ENCODE measurements around the gene CISTR.
A peak's percentile ranks its signal among the peaks of the same experiment; 100 is the strongest.
"Not testable (repeated sequence)": the region's sequence is repeated elsewhere in the genome, so short reads cannot be mapped to it uniquely, and the experiment has no call there.

CISTR gene

DNA sequence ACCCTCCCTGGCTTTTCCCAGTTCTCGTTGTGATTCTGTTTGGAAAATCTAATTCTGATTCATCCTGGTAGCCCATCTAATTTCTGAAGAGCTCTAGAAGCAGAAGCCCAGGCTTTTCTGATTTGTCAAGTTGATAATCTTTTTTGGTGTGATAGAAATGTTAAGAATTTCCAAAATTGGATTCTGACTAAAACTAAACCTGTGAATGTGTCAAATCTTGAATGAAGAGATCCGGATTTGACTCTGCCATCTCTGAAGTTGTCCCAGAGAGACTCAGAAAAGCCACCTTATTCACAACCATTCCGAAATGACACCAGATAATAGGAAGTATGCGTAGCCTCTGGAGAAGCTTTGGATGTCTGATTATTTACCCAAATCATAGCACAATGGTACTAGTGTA lies 12.8 kb upstream of the CISTR start:
- no peaks in the 10 kb centered on the region for H3K4me1 ChIP-seq (ENCODE audit: control insufficient read depth, insufficient read depth, low read length, poor library complexity, severe bottlenecking)
- H3K4me3 ChIP-seq (ENCODE audit: extremely low read depth, insufficient read depth, low read length, poor library complexity, severe bottlenecking), result no peak overlapping the region
- WGBS, 2 experiments (ENCODE audit: insufficient coverage in 2 of 2), result 80 to 89% methylated on average over 1 of the region's 4 CpGs
- H3K9me3 ChIP-seq (ENCODE audit: control insufficient read depth, low read length), result no peaks in the 10 kb centered on the region
- H3K27ac ChIP-seq (ENCODE audit: low read depth, low read length, severe bottlenecking), result no peak overlapping the region
- H3K36me3 ChIP-seq (ENCODE audit: control insufficient read depth, insufficient read depth, low read length), result no peaks in the 10 kb centered on the region

DNA sequence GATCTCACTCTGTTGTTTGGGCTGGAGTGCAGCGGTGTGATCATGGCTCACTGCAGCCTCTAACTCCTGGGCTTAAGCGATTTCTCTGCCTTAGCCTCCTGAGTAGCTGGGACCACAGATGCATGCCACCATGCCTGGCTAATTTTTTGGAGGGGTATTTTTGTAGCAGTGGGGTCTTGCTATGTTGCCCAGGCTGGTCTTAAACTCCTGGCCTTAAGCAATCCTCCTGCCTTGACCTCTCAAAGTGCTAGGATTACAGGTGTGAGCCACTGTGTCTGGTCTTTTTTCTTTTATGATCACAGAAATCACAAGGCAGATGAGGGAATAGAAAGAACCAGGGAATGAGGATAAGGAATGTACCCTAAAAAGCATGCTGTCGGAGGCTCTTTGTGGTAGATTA lies 11.0 kb upstream of the CISTR start:
- H3K27ac ChIP-seq (ENCODE audit: low read depth, low read length, severe bottlenecking); H3K4me1 ChIP-seq (ENCODE audit: control insufficient read depth, insufficient read depth, low read length, poor library complexity, severe bottlenecking); H3K4me3 ChIP-seq (ENCODE audit: extremely low read depth, insufficient read depth, low read length, poor library complexity, severe bottlenecking); H3K9me3 ChIP-seq (ENCODE audit: control insufficient read depth, low read length); H3K36me3 ChIP-seq (ENCODE audit: control insufficient read depth, insufficient read depth, low read length): not testable (repeated sequence)
- 100% methylated on average over 1 to 2 of the region's 3 CpGs for whole genome bisulfite sequencing, 2 experiments (ENCODE audit: insufficient coverage in 2 of 2)

- peaks cover 5% of the 10 kb centered on the region for H3K4me1 ChIP-seq (ENCODE audit: control insufficient read depth, insufficient read depth, low read length, poor library complexity, severe bottlenecking)
- no peak overlapping the region for H3K4me3 ChIP-seq (ENCODE audit: extremely low read depth, insufficient read depth, low read length, poor library complexity, severe bottlenecking)
- no peaks in the 10 kb centered on the region for H3K9me3 ChIP-seq (ENCODE audit: control insufficient read depth, low read length)
Observed at GRCh38 chr12:53761306-53761705, 9.5 kb upstream of the CISTR start.

DNA sequence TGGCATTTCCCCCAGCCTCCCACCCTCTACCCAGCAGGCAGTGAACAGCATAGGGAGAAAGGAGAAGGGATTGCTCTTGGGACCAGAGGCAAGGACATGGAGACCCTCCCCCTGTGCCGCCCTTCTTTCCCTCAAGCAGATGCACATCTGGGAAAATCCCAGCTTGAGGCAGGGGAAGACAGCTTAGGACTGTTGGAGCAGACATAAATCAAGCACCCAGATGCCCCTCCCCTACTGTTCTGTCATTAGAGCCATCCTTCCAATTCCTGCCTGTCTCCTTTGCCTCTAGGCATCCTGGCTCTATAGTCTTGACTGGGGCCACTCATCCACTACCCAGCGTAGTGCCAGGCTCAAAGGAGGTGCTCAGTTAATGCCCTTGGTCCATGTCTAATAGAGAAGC lies 7.5 kb upstream of the CISTR start:
- 80 to 100% methylated on average over 1 of the region's 2 CpGs for WGBS, 2 experiments (ENCODE audit: insufficient coverage in 2 of 2)
- Histone ChIP-seq H3K4me3 (ENCODE audit: extremely low read depth, insufficient read depth, low read length, poor library complexity, severe bottlenecking) (no peak overlapping the region), H3K4me1 (ENCODE audit: control insufficient read depth, insufficient read depth, low read length, poor library complexity, severe bottlenecking) (peaks cover 18% of the 10 kb centered on the region), H3K36me3 (ENCODE audit: control insufficient read depth, insufficient read depth, low read length) (no peaks in the 10 kb centered on the region), H3K9me3 (ENCODE audit: control insufficient read depth, low read length) (no peaks in the 10 kb centered on the region), H3K27ac (ENCODE audit: low read depth, low read length, severe bottlenecking) (no peak overlapping the region)

More at GRCh38 chr12:53761306-53761705, 9.5 kb upstream of the CISTR start:
- Histone ChIP-seq H3K27ac (ENCODE audit: low read depth, low read length, severe bottlenecking) (no peak overlapping the region), H3K36me3 (ENCODE audit: control insufficient read depth, insufficient read depth, low read length) (no peaks in the 10 kb centered on the region)

GRCh38 chr12:53758730-53759103 lies 6.9 kb upstream of the CISTR start:
- WGBS, 2 experiments (ENCODE audit: insufficient coverage in 2 of 2), result 68 to 69% methylated on average over 7 to 8 of the region's 8 CpGs
- H3K27ac ChIP-seq (ENCODE audit: low read depth, low read length, severe bottlenecking), result no peak overlapping the region
- H3K4me3 ChIP-seq (ENCODE audit: extremely low read depth, insufficient read depth, low read length, poor library complexity, severe bottlenecking), result no peak overlapping the region
- peaks cover 18% of the 10 kb centered on the region for H3K4me1 ChIP-seq (ENCODE audit: control insufficient read depth, insufficient read depth, low read length, poor library complexity, severe bottlenecking)
- H3K9me3 ChIP-seq (ENCODE audit: control insufficient read depth, low read length), result no peaks in the 10 kb centered on the region
- H3K36me3 ChIP-seq (ENCODE audit: control insufficient read depth, insufficient read depth, low read length), result no peaks in the 10 kb centered on the region

GRCh38 chr12:53758081-53758729 lies 6.4 kb upstream of the CISTR start:
- Histone ChIP-seq H3K36me3 (ENCODE audit: control insufficient read depth, insufficient read depth, low read length) (no peaks in the 10 kb centered on the region), H3K9me3 (ENCODE audit: control insufficient read depth, low read length) (no peaks in the 10 kb centered on the region), H3K4me3 (ENCODE audit: extremely low read depth, insufficient read depth, low read length, poor library complexity, severe bottlenecking) (no peak overlapping the region), H3K27ac (ENCODE audit: low read depth, low read length, severe bottlenecking) (no peak overlapping the region), H3K4me1 (ENCODE audit: control insufficient read depth, insufficient read depth, low read length, poor library complexity, severe bottlenecking) (peaks cover 18% of the 10 kb centered on the region)
- WGBS, 2 experiments (ENCODE audit: insufficient coverage in 2 of 2), result 84% methylated on average over 4 to 6 of the region's 7 CpGs

- WGBS, 2 experiments (ENCODE audit: insufficient coverage in 2 of 2), result 2 to 7% methylated on average over 15 of the region's 17 CpGs
- Histone ChIP-seq H3K9me3 (ENCODE audit: control insufficient read depth, low read length) (no peaks in the 10 kb centered on the region), H3K27ac (ENCODE audit: low read depth, low read length, severe bottlenecking) (peak overlapping the region; percentile 89), H3K4me3 (ENCODE audit: extremely low read depth, insufficient read depth, low read length, poor library complexity, severe bottlenecking) (peak overlapping the region; percentile 28), H3K4me1 (ENCODE audit: control insufficient read depth, insufficient read depth, low read length, poor library complexity, severe bottlenecking) (peaks cover 18% of the 10 kb centered on the region), H3K36me3 (ENCODE audit: control insufficient read depth, insufficient read depth, low read length) (no peaks in the 10 kb centered on the region)
Observed at GRCh38 chr12:53757101-53757770, 5.5 kb upstream of the CISTR start.

DNA sequence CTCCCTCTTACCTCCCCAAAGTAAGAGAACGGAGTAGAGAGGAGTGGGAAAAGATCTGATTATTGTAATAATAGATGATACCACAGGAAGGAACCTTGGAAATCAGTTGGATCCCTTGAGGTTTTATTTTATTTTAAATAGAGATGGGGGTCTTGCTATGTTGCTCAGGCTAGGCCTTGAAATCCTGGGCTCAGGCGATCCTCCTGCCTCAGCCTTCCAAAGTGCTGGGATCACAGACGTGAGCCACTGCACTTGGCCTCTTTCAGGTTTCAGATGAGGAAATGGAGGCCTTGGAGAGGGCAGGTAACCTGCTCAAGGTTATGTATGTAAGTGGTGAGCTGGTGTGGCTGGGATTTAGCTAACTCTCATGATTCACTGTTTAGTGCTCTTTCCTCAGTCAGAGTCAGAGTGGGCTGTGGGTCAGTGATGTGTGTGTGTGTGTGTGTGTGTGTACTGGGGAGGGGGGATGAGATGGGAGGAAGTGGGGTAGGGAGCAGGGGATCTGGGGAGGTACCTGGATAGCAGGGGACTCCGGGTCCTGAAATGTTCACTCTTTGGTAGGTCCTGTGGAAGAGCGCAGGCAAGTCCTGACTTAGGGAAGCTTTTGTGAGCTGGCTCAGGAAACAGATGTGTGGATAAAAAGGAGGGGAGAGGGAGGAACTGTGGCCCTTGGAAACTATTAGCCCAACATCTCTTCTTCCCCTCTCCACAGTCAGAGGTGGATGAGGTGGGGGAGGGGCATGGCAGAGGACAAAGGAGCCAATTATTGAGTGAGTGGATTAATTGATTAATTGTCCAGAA lies 4.7 kb upstream of the CISTR start:
- H3K4me3 ChIP-seq (ENCODE audit: extremely low read depth, insufficient read depth, low read length, poor library complexity, severe bottlenecking), result peak overlapping the region; percentile 28
- no peaks in the 10 kb centered on the region for H3K9me3 ChIP-seq (ENCODE audit: control insufficient read depth, low read length)
- H3K36me3 ChIP-seq (ENCODE audit: control insufficient read depth, insufficient read depth, low read length), result no peaks in the 10 kb centered on the region
- 81 to 87% methylated on average over 3 to 5 of the region's 5 CpGs for WGBS, 2 experiments (ENCODE audit: insufficient coverage in 2 of 2)
- H3K4me1 ChIP-seq (ENCODE audit: control insufficient read depth, insufficient read depth, low read length, poor library complexity, severe bottlenecking), result peaks cover 18% of the 10 kb centered on the region
- peak overlapping the region; percentile 89 for H3K27ac ChIP-seq (ENCODE audit: low read depth, low read length, severe bottlenecking)

DNA sequence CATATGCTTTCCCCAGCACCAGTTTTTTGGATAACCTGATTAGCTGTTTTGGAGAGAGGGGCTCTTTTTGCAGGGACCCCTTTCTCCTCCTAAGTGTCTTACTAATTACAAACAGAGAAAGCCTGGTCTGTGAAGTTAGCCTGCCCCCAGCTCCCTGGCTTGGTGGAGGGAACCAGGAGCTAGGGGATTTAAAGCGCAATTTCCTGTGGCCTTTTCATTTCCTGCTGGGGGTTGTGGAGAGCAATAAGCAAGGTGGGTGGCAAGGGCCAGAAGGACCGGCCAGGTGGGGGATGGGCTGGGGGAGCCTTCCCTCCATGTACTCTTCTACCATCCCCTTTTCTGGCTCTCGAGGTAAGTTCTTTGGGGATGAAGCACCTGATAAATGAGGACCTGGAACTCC lies 4.1 kb upstream of the CISTR start:
- peaks cover 21% of the 10 kb centered on the region for H3K4me1 ChIP-seq (ENCODE audit: control insufficient read depth, insufficient read depth, low read length, poor library complexity, severe bottlenecking)
- 56% methylated on average over 1 of the region's 3 CpGs; no CpG with 5 or more reads in 1 of the 2 experiments for WGBS, 2 experiments (ENCODE audit: insufficient coverage in 2 of 2)

DNA sequence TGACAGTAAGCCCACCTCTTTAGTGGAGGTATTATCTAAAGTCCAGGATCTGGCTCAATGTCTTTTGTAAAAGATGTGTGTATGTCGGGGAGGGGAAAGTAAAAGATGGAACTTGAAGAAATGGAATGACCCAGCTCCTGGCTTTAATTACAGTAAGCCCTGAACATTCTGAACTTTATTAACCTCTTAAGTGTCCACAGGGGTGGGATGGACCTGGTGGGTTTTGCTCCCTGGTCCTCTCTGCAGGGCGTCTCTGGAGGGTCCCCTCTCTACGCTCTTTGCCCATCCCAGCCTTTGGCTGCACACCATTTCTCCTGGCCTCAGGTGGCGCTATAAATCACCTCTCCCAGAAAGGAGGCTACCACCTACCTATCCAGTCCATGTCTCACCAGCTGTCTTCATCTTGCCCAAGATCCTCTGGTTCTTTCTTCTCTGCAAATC lies 3.7 kb upstream of the CISTR start:
- 49 to 87% methylated on average over 2 to 4 of the region's 4 CpGs for whole genome bisulfite sequencing, 2 experiments (ENCODE audit: insufficient coverage in 2 of 2)
- no peaks in the 10 kb centered on the region for H3K36me3 ChIP-seq (ENCODE audit: control insufficient read depth, insufficient read depth, low read length)
- peaks cover 22% of the 10 kb centered on the region for H3K4me1 ChIP-seq (ENCODE audit: control insufficient read depth, insufficient read depth, low read length, poor library complexity, severe bottlenecking)
- no peak overlapping the region for H3K4me3 ChIP-seq (ENCODE audit: extremely low read depth, insufficient read depth, low read length, poor library complexity, severe bottlenecking)
- H3K9me3 ChIP-seq (ENCODE audit: control insufficient read depth, low read length), result no peaks in the 10 kb centered on the region
- peak overlapping the region; percentile 29 for H3K27ac ChIP-seq (ENCODE audit: low read depth, low read length, severe bottlenecking)

More for the DNA sequence above, 4.1 kb upstream of the CISTR start:
- Histone ChIP-seq H3K9me3 (ENCODE audit: control insufficient read depth, low read length) (no peaks in the 10 kb centered on the region), H3K4me3 (ENCODE audit: extremely low read depth, insufficient read depth, low read length, poor library complexity, severe bottlenecking) (no peak overlapping the region), H3K27ac (ENCODE audit: low read depth, low read length, severe bottlenecking) (peak overlapping the region; percentile 29), H3K36me3 (ENCODE audit: control insufficient read depth, insufficient read depth, low read length) (no peaks in the 10 kb centered on the region)
